Mesodermal cell (in vitro differentiated cells): ENCODE measurements around the gene ZNF618.
"Not testable (repeated sequence)": the region's sequence is repeated elsewhere in the genome, so short reads cannot be mapped to it uniquely, and the experiment has no call there.

Experiments
- H3K27ac ChIP-seq: 2 replicates; pipeline ENCODE4 v1.7.0; 2013; ENCODE audit warnings: mild to moderate bottlenecking, low read depth, low read length, moderate library complexity; ENCODE audit not compliant: severe bottlenecking
- H3K36me3 ChIP-seq: 2 replicates; pipeline ENCODE4 v1.7.1; 2013; ENCODE audit warnings: mild to moderate bottlenecking, low read length, moderate library complexity; ENCODE audit not compliant: control insufficient read depth, insufficient read depth
- H3K4me1 ChIP-seq: one replicate; pipeline ENCODE4 v1.7.1; 2013; ENCODE audit warnings: mild to moderate bottlenecking, low read length; ENCODE audit not compliant: insufficient read depth, control insufficient read depth, poor library complexity, severe bottlenecking
- H3K4me3 ChIP-seq: 2 replicates; pipeline ENCODE4 v1.7.0; 2013; ENCODE audit warnings: low read length, control low read depth, mild to moderate bottlenecking; ENCODE audit not compliant: insufficient read depth, poor library complexity, severe bottlenecking; ENCODE audit errors: extremely low read depth
- H3K9me3 ChIP-seq: 2 replicates; pipeline ENCODE4 v1.7.1; 2013; ENCODE audit warnings: mild to moderate bottlenecking, low read length, moderate library complexity; ENCODE audit not compliant: control insufficient read depth
- whole genome bisulfite sequencing, 2 experiments: methylation state at CpG; one replicate each; pipeline ENCODE4 v1.1.5; 2013; ENCODE audit warnings: missing lambda C conversion rate in 2 of 2; ENCODE audit not compliant: insufficient coverage in 2 of 2; 5-methylcytosine and 5-hydroxymethylcytosine counted together

The ZNF618 gene

DNA sequence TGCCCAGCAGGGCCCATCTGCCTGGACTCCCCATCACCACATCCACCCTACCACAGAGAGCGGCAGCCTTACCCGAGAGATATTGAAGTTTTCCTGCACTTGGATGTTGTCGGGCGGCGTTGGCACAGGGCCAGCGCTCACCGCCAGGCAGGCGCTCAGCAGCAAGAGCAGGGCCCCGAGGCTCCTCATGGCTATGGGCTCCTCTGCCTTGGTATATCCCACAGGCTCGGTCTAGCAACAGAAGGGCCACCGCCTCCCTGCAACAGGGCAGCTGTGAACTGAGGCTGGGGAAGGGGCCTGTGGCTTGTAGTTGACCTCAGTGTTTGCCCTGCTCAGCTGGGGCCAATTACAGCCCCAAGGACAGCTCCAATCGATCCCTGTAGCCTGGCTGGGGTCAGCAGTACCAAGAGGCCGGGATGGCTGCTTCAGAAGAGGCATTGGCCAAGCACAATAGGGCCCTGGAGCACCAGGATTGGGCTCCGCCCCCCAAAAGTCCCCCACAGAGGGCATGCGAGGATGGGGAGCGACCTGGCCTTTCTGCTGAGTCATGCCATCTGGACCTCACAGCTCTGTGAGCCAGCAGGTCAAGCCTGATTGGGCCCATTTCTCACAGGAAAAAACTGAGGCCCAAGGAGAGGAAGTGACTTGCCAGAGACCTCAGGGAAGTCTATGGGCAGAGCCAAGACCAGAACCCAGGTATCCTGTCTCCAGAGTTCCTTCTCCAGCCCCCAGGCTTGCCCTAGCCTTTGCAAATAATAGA lies 202.1 kb downstream of the ZNF618 start, which contains the start of gene AMBP:
AMBP (minus strand) TSS at position 280 of the 760 bp plus-strand sequence; CDS start at position 189, 91 bp downstream.
- H3K36me3 ChIP-seq = no peaks in the 10 kb centered on the region
- H3K27ac ChIP-seq = no peak within 1 kb of the TSS
- H3K4me1 ChIP-seq = no peaks in the 10 kb centered on the region
- no peak within 1 kb of the TSS for H3K4me3 ChIP-seq
- 87 to 93% methylated on average over 14 to 16 of the region's 16 CpGs for WGBS, 2 experiments
- no peaks in the 10 kb centered on the region for H3K9me3 ChIP-seq

DNA sequence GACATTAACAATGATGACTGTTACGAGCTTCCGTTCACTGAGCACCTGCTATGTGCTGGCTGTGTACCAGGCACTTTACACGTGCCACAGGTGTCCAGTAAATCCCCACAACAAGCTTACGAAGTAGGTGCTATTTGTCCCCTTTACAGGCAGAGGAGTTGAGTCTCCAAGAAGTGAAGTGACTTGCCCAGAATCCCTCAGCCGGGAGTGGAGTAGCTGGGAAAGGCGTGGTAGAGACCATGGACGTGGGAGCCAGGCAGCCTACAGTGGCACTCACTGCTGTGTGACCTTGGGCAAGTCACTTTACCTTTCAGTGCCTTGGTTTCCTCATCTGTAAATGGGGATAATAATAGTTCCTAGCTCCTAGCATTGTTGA lies 202.7 kb downstream of the ZNF618 start:
- Histone ChIP-seq H3K4me3 (no peak overlapping the region), H3K27ac (no peak overlapping the region), H3K4me1 (no peaks in the 10 kb centered on the region), H3K9me3 (no peaks in the 10 kb centered on the region), H3K36me3 (no peaks in the 10 kb centered on the region)
- 77 to 90% methylated on average over 6 of the region's 7 CpGs for WGBS, 2 experiments

DNA sequence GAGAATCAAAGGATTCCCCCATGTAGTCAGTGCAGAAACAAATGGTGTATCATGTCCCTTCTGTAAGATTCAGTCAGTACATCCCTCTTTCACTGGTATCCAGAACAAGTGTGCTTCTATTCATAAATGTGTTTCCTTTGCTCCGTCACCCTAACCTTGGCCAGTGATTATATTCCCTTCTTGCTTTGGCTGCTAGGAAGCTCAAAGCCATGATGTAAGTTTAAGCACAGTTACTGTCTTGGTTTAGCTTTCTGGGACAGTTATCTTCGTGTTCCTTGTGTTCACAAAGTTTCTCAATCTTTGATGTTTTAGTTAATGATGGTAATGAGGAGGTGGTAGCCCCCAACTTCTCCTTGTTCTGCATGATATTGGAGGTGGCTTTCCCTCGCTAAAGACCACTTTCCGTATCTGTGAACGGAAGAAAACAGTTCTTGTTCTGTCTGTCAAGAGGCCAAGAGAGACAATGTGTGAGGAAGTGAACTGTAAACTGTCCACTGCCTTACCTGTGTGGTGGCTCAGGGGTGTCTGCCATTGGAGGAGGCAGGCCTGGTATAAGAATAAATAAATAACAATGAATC lies 204.2 kb downstream of the ZNF618 start:
- Histone ChIP-seq H3K36me3 (no peaks in the 10 kb centered on the region), H3K4me3 (no peak overlapping the region), H3K4me1 (no peaks in the 10 kb centered on the region), H3K9me3 (no peaks in the 10 kb centered on the region), H3K27ac (no peak overlapping the region)
- 86 to 95% methylated on average over 3 to 5 of the region's 5 CpGs for WGBS, 2 experiments

DNA sequence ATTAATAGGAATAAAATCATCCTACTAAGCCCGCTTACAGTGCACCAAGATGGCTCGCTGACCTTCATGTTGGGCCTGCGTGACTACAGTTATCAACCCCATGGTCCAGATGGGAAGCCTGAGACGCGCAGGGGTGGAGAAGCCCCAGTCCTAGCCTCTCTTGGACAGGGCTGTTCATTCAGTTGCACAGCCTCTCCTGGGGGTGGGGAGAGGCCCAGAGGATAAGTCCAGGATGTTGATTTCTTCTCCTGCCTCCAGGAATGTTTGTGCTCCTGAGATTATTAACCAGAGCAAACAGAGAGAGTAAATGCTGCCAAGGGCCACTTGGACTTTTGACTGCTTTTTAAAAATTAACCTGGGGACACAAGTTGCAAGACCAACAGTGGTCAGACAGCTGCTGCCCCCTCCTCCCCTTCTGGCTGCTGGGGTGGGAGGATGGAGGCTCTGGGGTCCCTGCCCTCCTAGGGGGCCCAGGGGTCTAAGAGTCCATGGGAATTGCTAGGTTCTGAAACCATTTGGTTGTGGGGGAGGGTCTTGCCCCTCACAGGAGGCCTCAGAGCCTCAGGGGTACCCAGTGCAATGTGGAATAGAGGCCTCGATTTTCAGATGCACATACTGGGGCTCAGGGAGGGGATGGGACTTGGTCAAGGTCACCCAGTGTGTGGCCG lies 204.8 kb downstream of the ZNF618 start:
- Histone ChIP-seq H3K4me3 (no peak overlapping the region), H3K9me3 (no peaks in the 10 kb centered on the region), H3K4me1 (no peaks in the 10 kb centered on the region), H3K27ac (no peak overlapping the region), H3K36me3 (no peaks in the 10 kb centered on the region)
- WGBS, 2 experiments = 77 to 83% methylated on average over 4 to 7 of the region's 7 CpGs

DNA sequence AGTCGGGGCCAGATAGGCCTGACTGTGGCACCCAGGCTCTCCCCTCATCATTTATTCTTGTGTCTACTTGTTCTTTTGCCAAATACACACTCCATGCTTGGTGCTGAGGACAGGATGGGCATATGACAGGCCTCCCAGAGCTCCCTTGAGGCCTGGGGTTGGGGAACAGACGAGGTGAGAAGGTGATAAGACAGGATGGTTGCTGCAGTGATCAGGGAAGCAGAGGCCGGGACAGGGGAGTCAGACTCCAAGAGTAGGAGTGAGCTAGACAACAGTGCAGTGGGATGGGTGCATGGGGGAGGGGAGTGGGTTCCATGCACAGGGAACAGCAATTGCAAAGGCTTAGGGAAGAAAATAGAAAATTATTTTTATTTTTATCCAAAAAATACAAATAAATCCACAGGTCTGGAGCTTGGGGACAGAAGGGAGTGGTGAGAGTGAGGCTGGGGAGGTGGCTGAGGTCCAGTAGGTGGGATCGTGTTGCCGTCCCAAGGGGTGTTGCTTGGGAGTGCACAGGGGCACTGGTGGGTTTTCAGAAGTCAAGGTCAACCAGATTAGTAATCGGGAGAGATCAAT lies 205.4 kb downstream of the ZNF618 start:
- 94 to 100% methylated on average over 4 to 6 of the region's 6 CpGs for WGBS, 2 experiments
- H3K9me3 ChIP-seq = no peaks in the 10 kb centered on the region
- no peak overlapping the region for H3K4me3 ChIP-seq
- no peak overlapping the region for H3K27ac ChIP-seq
- no peaks in the 10 kb centered on the region for H3K36me3 ChIP-seq
- no peaks in the 10 kb centered on the region for H3K4me1 ChIP-seq

DNA sequence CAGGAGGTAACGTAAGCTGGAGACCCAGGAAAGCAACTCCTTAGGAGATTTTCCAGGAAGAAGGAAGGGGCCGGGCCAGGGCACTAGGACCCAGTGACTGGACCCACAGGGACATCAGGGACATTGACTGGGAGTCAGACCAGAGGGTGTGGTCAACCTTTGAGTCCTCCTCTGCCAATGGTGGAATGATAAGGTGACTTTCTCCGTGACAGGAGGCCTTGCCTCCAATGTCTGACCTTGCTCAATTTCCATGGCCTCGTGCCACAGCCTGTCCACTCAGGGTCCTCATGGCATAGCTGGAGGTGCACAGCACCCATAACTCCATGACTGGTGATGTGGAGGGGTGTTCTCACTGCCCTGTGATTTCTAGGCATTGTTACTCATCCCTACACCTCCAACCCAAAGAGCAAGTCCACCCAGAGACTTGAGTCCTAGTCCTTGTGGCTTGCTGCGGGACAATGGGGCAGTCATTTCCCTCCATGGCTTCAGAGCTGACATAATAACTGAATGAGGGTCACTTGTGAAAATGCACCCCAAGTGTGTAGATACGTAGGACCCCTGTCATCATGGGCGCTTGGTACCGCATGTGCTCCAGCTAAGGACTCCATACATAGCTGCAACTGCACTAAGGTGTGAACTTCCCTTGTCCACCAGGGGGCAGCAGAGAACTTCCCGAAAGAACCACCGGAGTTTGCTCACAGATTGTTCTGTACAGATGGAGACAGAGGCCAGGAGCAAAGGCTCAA lies 206.1 kb downstream of the ZNF618 start:
- 57 to 59% methylated on average over 7 to 10 of the region's 10 CpGs for WGBS, 2 experiments
- Histone ChIP-seq H3K4me3 (no peak overlapping the region), H3K36me3 (no peaks in the 10 kb centered on the region), H3K4me1 (no peaks in the 10 kb centered on the region), H3K9me3 (no peaks in the 10 kb centered on the region), H3K27ac (no peak overlapping the region)

DNA sequence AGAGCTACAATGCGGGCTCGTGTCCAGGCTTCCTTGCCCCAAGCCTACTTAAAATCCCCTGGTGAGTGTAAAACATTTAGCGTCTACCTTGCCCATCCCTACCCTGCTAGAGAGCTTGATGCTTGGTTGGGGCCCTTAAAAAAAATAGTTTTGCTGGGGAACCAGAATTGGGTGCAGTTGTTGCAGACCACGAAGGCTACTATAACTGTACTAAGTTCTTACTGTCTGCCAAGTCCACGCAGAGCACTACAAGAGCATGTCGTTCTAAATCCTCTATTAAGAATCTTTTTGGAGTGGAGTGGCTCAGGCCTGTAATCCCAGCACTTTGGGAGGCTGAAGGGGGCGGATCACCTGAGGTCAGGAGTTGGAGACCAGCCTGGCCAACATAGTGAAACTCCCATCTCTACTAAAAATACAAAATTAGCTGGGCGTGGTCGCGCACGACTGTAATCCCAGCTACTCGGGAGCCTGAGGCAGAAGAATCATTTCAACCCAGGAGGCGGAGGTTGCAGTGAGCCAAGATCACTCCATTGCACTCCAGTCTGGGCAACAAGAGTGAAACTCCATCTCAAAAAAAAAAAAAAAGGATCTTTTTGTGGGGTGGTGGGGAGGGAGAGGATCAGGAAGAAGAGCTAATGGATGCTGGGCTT lies 206.8 kb downstream of the ZNF618 start:
- H3K4me1 ChIP-seq, H3K27ac ChIP-seq, H3K36me3 ChIP-seq, H3K4me3 ChIP-seq, H3K9me3 ChIP-seq: not testable (repeated sequence)
- WGBS, 2 experiments = 71 to 90% methylated on average over 6 to 7 of the region's 13 CpGs

DNA sequence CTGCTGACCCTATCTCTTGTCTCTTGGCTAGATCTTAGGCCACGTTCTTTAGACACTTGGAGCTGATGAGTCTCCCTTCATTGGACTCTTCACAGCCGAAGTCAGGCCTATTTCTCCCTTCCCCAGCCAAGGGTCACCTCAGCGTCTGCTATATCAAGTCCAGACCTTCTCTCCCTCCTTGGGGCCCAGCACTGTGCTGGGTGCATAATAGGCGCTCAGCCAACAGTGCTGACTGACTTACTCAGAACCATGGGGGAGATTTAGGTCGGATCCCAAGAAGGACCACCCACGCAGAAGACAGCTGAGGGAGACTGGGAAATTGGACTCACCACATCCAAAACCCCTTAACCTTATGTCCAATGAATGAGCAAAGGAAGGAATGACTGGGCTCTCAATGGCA lies 207.6 kb downstream of the ZNF618 start:
- no peaks in the 10 kb centered on the region for H3K36me3 ChIP-seq
- H3K4me3 ChIP-seq = no peak overlapping the region
- no peaks in the 10 kb centered on the region for H3K9me3 ChIP-seq
- WGBS, 2 experiments = 84 to 89% methylated on average over 4 to 5 of the region's 6 CpGs
- H3K27ac ChIP-seq = no peak overlapping the region
- H3K4me1 ChIP-seq = no peaks in the 10 kb centered on the region

DNA sequence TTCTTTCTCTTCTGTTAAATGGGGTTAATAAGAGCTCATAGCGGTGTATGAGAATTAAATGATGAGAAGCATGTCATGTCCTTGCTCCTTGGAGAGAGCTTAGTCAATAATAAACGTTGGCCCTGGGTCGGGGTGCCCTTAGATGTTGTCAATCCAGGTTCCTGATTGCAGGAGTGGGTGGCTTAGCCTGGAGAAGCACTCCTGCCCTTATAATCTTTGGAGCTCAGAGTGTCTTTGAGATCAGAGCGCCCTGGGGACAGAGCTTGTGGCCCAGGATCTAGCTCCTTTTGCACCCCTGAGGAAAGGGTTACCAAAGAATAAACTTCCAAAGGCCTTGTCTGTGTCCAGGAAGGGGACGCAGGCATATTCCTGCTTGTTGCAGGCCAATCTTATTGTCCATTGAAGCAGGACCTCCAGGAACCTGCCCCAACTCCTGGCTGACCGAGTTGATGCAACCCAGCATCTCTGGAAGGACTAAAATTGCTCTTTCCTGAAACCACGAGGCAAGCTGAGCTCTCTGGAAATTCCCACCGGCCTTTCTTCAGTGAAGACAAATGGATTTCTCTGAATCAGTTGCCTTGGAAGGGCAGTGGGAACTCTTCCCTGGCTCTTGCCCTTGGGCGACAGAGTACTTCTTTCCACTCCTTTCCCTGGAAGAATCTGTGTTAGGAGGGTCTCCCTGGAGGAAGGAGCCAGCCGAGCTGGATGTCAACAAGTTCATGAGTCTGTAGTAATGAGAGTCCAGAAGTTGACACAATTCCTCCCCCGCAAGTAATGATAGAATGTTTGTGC lies 208.4 kb downstream of the ZNF618 start:
- 89% methylated on average over 7 of the region's 11 CpGs for WGBS, 2 experiments
- H3K9me3 ChIP-seq = no peaks in the 10 kb centered on the region
- H3K36me3 ChIP-seq = no peaks in the 10 kb centered on the region
- H3K4me3 ChIP-seq = no peak overlapping the region
- no peaks in the 10 kb centered on the region for H3K4me1 ChIP-seq
- no peak overlapping the region for H3K27ac ChIP-seq
